Natural killer cell treated with Interleukin-12 subunit alpha and Interleukin-12 subunit beta and Interleukin-15 and Interleukin-18, amount 100 ng/mL, for 72 hours (primary cell): ENCODE results near the gene PARM1. TPM values are rescaled to one million over a fixed set of nuclear protein-coding genes. Genes with fewer than 3 reads are reported as not detected.

Experiments
- ATAC-seq, 2 donors: fragments of 150-1000 bp; cut with Tn5 transposase in 1 of 2; sonication (Bioruptor Pico), chemical (Tn5 transposase) in 1 of 2; 2 replicates each; pipeline ENCODE4 v1.10.0; 2021
- DNase-seq: peaks from one replicate; pipeline ENCODE4 v3.0.0; 2022; ENCODE audit warnings: low spot score
- H3K27ac Mint-ChIP-seq, 2 donors: 1 replicate in 1 of 2; 2 replicates in 1 of 2; pipeline ENCODE4 v1.8.0; 2022; ENCODE audit warnings: mixed read lengths in 2 of 2, mild to moderate bottlenecking in 1 of 2, moderate library complexity in 1 of 2
- H3K27me3 Mint-ChIP-seq, 2 donors: 1 replicate in 1 of 2; 2 replicates in 1 of 2; pipeline ENCODE4 v1.8.0; 2022; ENCODE audit warnings: mixed read lengths in 2 of 2
- H3K36me3 Mint-ChIP-seq: one replicate; pipeline ENCODE4 v1.8.0; 2022; ENCODE audit warnings: mixed read lengths
- H3K4me1 Mint-ChIP-seq, 2 donors: 1 replicate in 1 of 2; 2 replicates in 1 of 2; pipeline ENCODE4 v1.8.0; 2022; ENCODE audit warnings: low read depth in 2 of 2, mixed read lengths in 2 of 2, mild to moderate bottlenecking in 1 of 2
- H3K4me3 Mint-ChIP-seq: one replicate; pipeline ENCODE4 v1.8.0; 2022; ENCODE audit warnings: mixed read lengths
- H3K9me3 Mint-ChIP-seq: 2 replicates; pipeline ENCODE4 v1.8.0; 2022; ENCODE audit warnings: mixed read lengths
- total RNA-seq, 2 donors: library from RNA; stranded (reverse); gene quantifications; one replicate each; pipeline ENCODE4 v1.2.3, GENCODE V29; 2022

PARM1 gene
- total RNA-seq, 2 donors from 2014 or later = 0.39 TPM; not detected in 1

DNA sequence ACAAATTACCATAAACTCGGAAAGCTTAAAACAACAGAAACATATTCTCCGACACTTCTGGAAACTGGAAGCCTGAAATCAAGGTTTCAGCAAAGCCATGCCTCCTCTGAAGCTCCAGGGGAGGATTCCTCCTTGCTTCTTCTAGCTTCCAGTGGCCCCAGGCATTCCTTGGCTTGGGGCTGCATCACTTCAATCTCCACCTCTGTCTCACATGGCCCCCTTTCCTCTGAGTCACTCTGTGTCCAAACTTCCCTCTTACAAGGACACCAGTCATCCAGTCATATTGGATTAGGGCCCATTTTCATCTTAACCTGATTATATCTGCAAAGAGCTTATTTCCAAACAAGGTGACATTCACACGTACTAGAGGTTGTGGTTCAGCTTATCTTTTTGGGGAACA, 17.3 kb downstream of the PARM1 start:
- no peaks in the 10 kb centered on the region for H3K4me1 Mint-ChIP-seq
- H3K4me3 Mint-ChIP-seq = no peak overlapping the region
- DNase-seq = no peak
- H3K27me3 Mint-ChIP-seq = no peaks in the 10 kb centered on the region
- ATAC-seq = no peak
- H3K9me3 Mint-ChIP-seq = no peaks in the 10 kb centered on the region
- H3K36me3 Mint-ChIP-seq = no peaks in the 10 kb centered on the region
- no peak overlapping the region for H3K27ac Mint-ChIP-seq

DNA sequence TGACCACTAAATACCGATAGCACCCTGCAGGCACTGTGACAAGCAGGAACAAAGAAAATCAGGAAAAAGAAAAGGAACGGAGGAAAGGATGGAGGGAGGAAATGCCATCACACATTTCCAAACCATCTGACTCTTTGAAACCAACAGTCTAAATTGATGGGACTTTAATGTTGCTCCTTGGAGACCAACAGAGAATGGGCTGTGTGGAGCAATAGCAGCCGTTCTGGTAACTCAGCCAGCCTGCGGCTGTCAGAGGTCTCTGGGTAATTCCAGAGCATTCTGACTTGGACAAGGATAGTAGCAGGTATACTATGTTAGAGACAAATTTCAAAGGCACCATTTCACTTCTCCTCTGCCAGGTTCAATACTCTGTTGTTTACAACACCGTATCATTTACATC, 18.0 kb downstream of the PARM1 start:
- H3K4me3 Mint-ChIP-seq = no peak overlapping the region
- no peaks in the 10 kb centered on the region for H3K4me1 Mint-ChIP-seq
- no peak overlapping the region for H3K27ac Mint-ChIP-seq
- no peaks in the 10 kb centered on the region for H3K36me3 Mint-ChIP-seq
- no peaks in the 10 kb centered on the region for H3K9me3 Mint-ChIP-seq
- DNase-seq (no peak), ATAC-seq (no peak)
- no peaks in the 10 kb centered on the region for H3K27me3 Mint-ChIP-seq

GRCh38 chr4:74953647-74954046, 20.7 kb downstream of the PARM1 start:
- Mint-ChIP-seq H3K9me3 (no peaks in the 10 kb centered on the region), H3K4me3 (no peak overlapping the region), H3K36me3 (no peaks in the 10 kb centered on the region), H3K27me3 (no peaks in the 10 kb centered on the region), H3K27ac (no peak overlapping the region), H3K4me1 (no peaks in the 10 kb centered on the region)
- DNase-seq (no peak), ATAC-seq (no peak)

DNA sequence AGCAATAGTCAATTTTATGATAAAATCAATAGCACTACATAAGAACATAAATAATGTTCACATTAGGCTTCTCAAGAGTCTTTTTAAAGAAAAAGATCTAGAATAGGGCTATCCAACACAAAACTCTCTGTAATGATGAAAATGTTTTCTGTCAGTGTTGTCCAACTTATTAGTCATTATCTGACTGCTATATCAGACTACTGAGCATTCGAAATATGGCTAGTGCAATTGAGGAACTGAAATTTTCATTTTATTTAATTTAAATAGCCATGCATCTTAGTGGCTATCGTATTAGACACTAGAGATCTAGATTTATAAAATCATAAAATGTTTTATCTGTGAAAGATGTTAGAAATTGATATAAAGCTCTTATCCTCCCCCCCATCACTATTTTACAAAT, 26.0 kb downstream of the PARM1 start:
- Mint-ChIP-seq H3K27me3 (no peaks in the 10 kb centered on the region), H3K27ac (no peak overlapping the region), H3K4me3 (no peak overlapping the region), H3K36me3 (no peaks in the 10 kb centered on the region), H3K9me3 (peaks cover 3% of the 10 kb centered on the region), H3K4me1 (no peaks in the 10 kb centered on the region)
- ATAC-seq (no peak), DNase-seq (no peak)

DNA sequence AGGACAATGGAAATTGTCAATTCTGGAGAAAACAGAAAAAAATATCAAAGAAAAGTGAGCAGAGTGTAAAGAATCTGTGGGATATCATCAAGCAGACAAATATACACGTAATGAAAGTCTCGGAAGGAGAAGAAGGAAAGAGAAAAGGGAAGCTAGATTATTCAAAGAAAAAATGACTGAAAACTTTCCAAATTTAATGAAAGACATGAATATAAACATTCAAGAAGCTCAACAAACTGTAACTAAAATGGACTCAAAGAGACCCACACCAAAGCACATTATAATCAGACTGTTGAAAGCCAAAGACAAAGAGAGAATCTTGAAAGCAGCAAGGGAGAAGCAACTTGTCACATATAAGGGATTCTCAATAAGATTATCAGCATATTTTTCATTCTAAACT, 28.3 kb downstream of the PARM1 start:
- H3K27ac Mint-ChIP-seq = no peak overlapping the region
- no peak overlapping the region for H3K4me3 Mint-ChIP-seq
- ATAC-seq (no peak), DNase-seq (no peak)
- H3K9me3 Mint-ChIP-seq = peaks cover 6% of the 10 kb centered on the region
- H3K4me1 Mint-ChIP-seq = no peaks in the 10 kb centered on the region
- no peaks in the 10 kb centered on the region for H3K36me3 Mint-ChIP-seq
- H3K27me3 Mint-ChIP-seq = no peaks in the 10 kb centered on the region

- no peaks in the 10 kb centered on the region for H3K4me1 Mint-ChIP-seq
- no peaks in the 10 kb centered on the region for H3K27me3 Mint-ChIP-seq
- no peaks in the 10 kb centered on the region for H3K36me3 Mint-ChIP-seq
- H3K9me3 Mint-ChIP-seq = peaks cover 6% of the 10 kb centered on the region
- no peak for ATAC-seq
- no peak for DNase-seq
- H3K27ac Mint-ChIP-seq = no peak overlapping the region
- H3K4me3 Mint-ChIP-seq = no peak overlapping the region
Measured at GRCh38 chr4:74962584-74962983, 29.7 kb downstream of the PARM1 start.

DNA sequence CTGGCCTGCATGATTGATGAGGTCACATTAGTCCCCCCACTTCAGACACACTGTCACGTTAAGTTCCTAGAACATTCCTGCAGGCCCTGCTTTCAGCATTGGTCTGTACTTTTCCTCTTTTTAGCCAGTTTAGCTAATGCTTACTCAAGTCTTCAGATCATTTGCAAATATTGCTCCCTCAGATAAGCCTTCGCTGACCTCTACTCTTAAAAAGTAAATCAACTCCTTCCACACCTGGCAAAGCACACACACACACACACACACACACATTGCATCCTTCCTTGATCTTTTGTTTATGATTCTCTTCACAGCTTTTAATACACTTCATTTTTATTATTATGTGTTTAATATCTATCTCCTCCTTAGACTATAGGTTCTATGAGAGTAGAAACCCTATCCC, 31.4 kb downstream of the PARM1 start:
- Mint-ChIP-seq H3K27me3 (no peaks in the 10 kb centered on the region), H3K9me3 (peaks cover 6% of the 10 kb centered on the region), H3K27ac (no peak overlapping the region), H3K4me1 (no peaks in the 10 kb centered on the region), H3K4me3 (no peak overlapping the region), H3K36me3 (no peaks in the 10 kb centered on the region)
- ATAC-seq (no peak), DNase-seq (no peak)

GRCh38 chr4:74967324-74967723, 34.4 kb downstream of the PARM1 start:
- Mint-ChIP-seq H3K27ac (no peak overlapping the region), H3K27me3 (no peaks in the 10 kb centered on the region), H3K4me3 (no peak overlapping the region), H3K4me1 (no peaks in the 10 kb centered on the region), H3K36me3 (no peaks in the 10 kb centered on the region), H3K9me3 (peaks cover 5% of the 10 kb centered on the region)
- DNase-seq = no peak
- no peak for ATAC-seq

DNA sequence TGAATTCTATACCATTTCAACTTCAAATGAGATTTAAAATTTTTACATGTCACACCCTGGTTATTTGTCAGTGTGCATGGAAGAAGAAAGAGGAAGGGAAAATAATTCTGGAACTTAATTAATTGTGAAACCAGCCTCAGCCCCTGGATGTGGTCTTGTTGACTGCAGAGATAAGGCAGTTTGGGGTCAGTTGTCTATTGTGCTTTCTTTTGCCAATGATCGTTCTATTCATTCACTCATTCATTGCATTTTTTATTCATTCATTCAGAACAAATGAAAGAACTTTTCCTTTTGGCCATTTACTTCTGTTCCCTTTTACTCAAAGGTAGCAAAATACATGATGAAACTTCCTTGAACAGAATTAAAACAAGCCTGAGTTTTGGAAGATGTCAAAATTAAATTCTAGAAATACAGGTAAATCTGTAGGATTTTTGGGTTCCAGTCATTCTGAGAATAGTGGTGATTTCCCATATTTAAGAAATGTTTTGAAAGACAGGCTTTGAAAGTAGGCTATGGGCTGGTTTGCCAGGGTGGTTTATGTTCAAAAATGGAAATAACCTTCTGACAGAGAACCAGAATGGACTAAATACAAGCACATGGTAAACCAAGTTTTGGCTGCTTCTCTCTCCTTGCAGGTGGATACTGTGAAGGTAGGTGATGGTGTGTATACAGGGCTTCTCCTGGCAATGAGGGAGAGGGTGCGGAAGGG, 35.7 kb downstream of the PARM1 start:
- Mint-ChIP-seq H3K4me1 (no peaks in the 10 kb centered on the region), H3K27me3 (peaks cover 0 to under 1% of the 10 kb centered on the region in 2 donors), H3K9me3 (peaks cover 4% of the 10 kb centered on the region), H3K4me3 (no peak overlapping the region), H3K36me3 (no peaks in the 10 kb centered on the region), H3K27ac (no peak overlapping the region)
- ATAC-seq (no peak), DNase-seq (no peak)

DNA sequence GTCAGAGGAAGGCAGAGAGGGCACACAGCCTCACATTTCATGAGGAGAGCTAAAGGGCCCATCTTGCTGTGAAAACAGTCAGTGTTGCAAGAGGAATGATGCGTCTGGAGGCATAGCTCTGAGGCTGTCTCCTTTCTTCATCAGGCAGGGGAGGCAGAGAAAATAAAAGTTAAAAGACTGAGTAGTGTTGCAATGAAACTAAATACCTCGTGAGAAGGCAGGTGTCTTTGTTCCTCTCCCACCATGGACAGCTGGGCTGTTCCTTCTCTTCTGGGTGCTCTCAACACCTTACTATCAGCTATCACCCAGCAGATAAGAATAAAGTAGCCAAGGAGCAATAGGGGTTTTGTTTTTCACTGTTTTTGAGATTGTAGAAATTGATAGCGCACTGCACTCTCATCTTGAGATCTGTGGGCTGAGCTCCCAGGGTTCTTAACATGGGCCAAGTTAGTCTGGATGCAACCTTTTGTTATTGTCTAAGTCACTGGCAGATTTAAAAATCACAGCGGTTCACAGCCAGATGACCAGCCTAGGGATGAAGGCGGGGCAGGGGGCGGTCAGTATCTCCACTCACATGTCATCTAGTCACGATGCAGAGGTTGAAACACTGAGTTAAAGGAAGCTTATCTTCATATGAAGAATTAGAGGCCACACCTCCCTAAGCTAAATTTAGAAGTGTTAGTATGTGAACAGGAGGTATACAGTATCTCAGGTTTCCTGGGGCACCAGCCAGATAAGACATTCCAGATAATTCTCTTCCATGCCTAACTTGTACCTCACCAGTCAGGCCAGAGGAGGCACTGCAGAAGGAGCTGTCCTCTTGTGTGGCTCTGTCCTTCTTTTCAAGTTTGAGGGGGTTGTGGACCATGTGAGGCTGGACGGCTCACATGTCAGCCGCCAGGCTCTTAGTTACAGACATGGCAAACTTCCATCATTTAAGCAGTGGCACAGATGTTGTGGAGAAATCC, 36.9 kb downstream of the PARM1 start:
- peaks cover 0 to 3% of the 10 kb centered on the region in 2 donors for H3K27me3 Mint-ChIP-seq
- peaks cover 4% of the 10 kb centered on the region for H3K9me3 Mint-ChIP-seq
- H3K4me1 Mint-ChIP-seq = no peaks in the 10 kb centered on the region
- H3K27ac Mint-ChIP-seq = no peak overlapping the region
- no peaks in the 10 kb centered on the region for H3K36me3 Mint-ChIP-seq
- DNase-seq (no peak), ATAC-seq (peak in 1 of 2 donors; percentile 43)
- no peak overlapping the region for H3K4me3 Mint-ChIP-seq

DNA sequence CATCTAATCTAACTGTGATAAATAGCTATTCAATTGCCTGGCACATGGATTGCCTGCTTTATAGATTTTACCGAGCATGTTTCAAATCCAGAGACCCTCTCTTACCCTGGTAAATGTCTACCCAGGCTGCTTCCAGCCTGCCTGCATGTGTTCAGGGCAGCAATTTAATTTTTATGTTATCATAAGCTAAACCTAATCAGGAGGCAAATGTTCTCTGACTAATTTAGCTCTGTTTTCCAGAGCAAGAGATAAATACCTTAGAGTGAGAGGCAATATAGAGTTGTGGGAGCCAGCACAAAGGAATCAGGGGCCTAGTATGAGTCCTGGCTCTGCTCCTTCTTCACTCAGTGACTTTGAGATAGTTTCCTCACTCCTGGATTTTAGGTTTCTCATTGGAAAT, 37.7 kb downstream of the PARM1 start:
- Mint-ChIP-seq H3K27me3 (peaks cover 0 to 3% of the 10 kb centered on the region in 2 donors), H3K27ac (no peak overlapping the region), H3K9me3 (peaks cover 7% of the 10 kb centered on the region), H3K4me3 (no peak overlapping the region), H3K4me1 (no peaks in the 10 kb centered on the region), H3K36me3 (no peaks in the 10 kb centered on the region)
- no peak for ATAC-seq
- no peak for DNase-seq

GRCh38 chr4:74971862-74972261, 38.9 kb downstream of the PARM1 start:
- H3K4me3 Mint-ChIP-seq = no peak overlapping the region
- no peaks in the 10 kb centered on the region for H3K36me3 Mint-ChIP-seq
- H3K9me3 Mint-ChIP-seq = peaks cover 7% of the 10 kb centered on the region
- H3K27ac Mint-ChIP-seq = no peak overlapping the region
- DNase-seq (no peak), ATAC-seq (no peak)
- no peaks in the 10 kb centered on the region for H3K4me1 Mint-ChIP-seq
- peaks cover 0 to 3% of the 10 kb centered on the region in 2 donors for H3K27me3 Mint-ChIP-seq

DNA sequence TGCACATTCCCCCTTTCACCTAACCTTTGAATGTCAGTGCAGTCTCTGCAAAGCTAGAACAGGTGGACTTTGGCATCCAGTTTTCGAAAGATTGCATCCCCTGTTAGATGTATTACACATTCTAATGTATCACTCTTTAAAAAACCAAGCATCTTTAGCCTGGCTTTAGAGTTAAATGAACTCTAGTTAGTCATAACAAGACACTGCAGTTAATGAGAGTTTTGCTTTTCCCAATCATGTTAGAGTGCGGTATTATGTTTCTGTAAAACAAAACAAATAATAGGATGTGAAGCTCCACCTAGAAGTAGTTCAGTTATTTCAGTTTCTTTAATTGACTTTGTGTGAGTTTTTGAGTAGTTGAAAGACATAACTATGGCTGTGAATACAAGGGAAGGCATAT, 42.2 kb downstream of the PARM1 start:
- Mint-ChIP-seq H3K27me3 (peaks cover 0 to 3% of the 10 kb centered on the region in 2 donors), H3K9me3 (peaks cover 16% of the 10 kb centered on the region), H3K4me1 (no peaks in the 10 kb centered on the region), H3K27ac (no peak overlapping the region), H3K4me3 (no peak overlapping the region), H3K36me3 (peaks cover 12% of the 10 kb centered on the region)
- DNase-seq (no peak), ATAC-seq (no peak)
